ENCODE measurements around the gene NOCT.
"Not testable (repeated sequence)": the region's sequence is repeated elsewhere in the genome, so short reads cannot be mapped to it uniquely, and the experiment has no call there.

Gene NOCT

DNA sequence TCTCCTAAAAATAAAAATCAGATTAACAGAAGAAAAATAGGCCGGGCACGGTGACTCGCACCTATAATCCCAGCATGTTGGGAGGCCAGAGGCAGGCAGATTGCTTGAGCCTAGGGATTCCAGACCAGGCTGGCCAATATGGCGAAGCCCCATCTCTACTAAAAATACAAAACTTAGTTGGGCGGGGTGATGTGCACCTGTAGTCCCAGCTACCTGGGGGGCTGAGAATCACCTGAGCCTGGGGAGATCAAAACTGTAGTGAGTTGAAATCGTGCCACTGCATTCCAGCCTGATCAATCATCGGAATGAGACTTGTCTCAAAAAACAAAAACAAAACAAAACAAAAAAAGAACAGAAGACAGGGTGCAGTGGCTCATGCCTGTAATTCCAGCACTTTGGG is 32.8 kb upstream of the NOCT start:
- Histone ChIP-seq H3K9me3 (ENCODE audit: control insufficient read depth, low read length) (no peaks in the 10 kb centered on the region), H3K27ac (ENCODE audit: insufficient read depth, low read depth, low read length, poor library complexity, severe bottlenecking) (no peak overlapping the region), H3K27me3 (ENCODE audit: control insufficient read depth, insufficient read depth, low read length, poor library complexity, severe bottlenecking) (no peaks in the 10 kb centered on the region), H3K36me3 (ENCODE audit: control insufficient read depth, insufficient read depth, low read length) (no peaks in the 10 kb centered on the region), H3K4me1 (ENCODE audit: control insufficient read depth, insufficient read depth, low read length) (peaks cover 1% of the 10 kb centered on the region), H3K4me3 (ENCODE audit: insufficient read depth, low read depth, low read length) (no peak overlapping the region)
- WGBS, 2 experiments, result 88 to 93% methylated on average over 7 of the region's 7 CpGs

DNA sequence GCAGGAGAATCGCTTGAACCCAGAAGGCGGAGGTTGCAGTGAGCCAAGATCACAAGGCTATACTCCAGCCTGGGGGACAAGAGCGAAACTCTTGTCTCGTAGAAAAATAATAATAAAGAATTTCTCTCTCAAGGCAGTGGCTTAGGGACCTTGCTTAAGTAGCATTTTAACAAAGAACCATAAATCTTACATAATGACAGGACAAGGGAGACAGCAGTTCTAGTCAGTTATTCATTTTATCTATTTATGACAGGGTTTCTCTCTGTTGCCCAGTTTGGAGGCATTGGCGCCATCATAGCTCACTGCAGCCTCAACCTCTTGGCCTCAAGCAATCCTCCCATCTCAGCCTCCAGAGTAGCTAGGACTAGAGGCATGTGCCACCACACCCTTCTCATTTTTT is 31.9 kb upstream of the NOCT start:
- 90 to 95% methylated on average over 5 of the region's 5 CpGs for WGBS, 2 experiments
- H3K4me1 ChIP-seq (ENCODE audit: control insufficient read depth, insufficient read depth, low read length), result no peaks in the 10 kb centered on the region
- no peak overlapping the region for H3K4me3 ChIP-seq (ENCODE audit: insufficient read depth, low read depth, low read length)
- no peaks in the 10 kb centered on the region for H3K27me3 ChIP-seq (ENCODE audit: control insufficient read depth, insufficient read depth, low read length, poor library complexity, severe bottlenecking)
- H3K36me3 ChIP-seq (ENCODE audit: control insufficient read depth, insufficient read depth, low read length), result no peaks in the 10 kb centered on the region
- H3K9me3 ChIP-seq (ENCODE audit: control insufficient read depth, low read length), result no peaks in the 10 kb centered on the region
- no peak overlapping the region for H3K27ac ChIP-seq (ENCODE audit: insufficient read depth, low read depth, low read length, poor library complexity, severe bottlenecking)

DNA sequence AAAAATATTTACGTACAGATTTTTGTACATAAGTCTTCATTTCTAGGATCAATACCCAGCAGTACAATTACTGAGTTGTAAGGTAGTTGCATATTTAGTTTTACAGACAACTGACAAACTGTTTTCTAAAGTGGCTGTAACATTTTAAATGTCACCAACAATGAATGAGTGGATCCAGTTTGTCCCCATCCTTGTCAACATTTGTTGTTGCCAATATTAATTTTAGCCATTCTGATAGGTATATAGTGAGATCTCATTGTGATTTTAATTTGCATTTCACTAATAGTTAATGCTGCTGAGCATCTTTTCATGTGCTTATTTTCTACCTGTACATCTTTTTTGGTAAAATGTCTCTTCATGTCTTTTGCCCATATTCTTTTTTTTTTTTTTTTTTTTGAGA is 30.9 kb upstream of the NOCT start:
- Histone ChIP-seq H3K9me3 (ENCODE audit: control insufficient read depth, low read length) (no peaks in the 10 kb centered on the region), H3K27me3 (ENCODE audit: control insufficient read depth, insufficient read depth, low read length, poor library complexity, severe bottlenecking) (no peaks in the 10 kb centered on the region), H3K4me1 (ENCODE audit: control insufficient read depth, insufficient read depth, low read length) (no peaks in the 10 kb centered on the region), H3K36me3 (ENCODE audit: control insufficient read depth, insufficient read depth, low read length) (no peaks in the 10 kb centered on the region), H3K27ac (ENCODE audit: insufficient read depth, low read depth, low read length, poor library complexity, severe bottlenecking) (no peak overlapping the region), H3K4me3 (ENCODE audit: insufficient read depth, low read depth, low read length) (no peak overlapping the region)
- 100% methylated on average over 1 of the region's 1 CpG; no CpG with 5 or more reads in 1 of the 2 experiments for WGBS, 2 experiments

DNA sequence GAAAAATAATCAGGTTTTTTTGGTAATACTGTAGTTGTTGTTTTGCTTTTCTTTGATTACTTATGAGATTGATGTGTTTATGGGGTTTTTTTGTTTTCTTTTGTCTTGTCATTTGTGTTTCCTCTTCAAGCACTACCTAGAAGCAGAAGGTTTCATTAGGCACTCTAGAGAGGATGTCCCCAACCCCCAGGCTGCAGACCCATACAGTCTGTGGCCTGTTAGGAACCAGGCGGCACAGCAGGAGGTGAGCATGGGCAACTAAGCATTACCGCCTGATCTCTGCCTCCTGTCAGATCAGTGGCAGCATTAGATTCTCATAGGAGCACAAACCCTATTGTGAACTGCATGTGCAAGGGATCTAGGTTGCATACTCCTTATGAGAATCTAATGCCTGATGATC is 22.9 kb upstream of the NOCT start:
- no peaks in the 10 kb centered on the region for H3K9me3 ChIP-seq (ENCODE audit: control insufficient read depth, low read length)
- H3K4me1 ChIP-seq (ENCODE audit: control insufficient read depth, insufficient read depth, low read length), result no peaks in the 10 kb centered on the region
- H3K4me3 ChIP-seq (ENCODE audit: insufficient read depth, low read depth, low read length), result no peak overlapping the region
- H3K36me3 ChIP-seq (ENCODE audit: control insufficient read depth, insufficient read depth, low read length), result no peaks in the 10 kb centered on the region
- 88 to 92% methylated on average over 2 of the region's 2 CpGs for WGBS, 2 experiments
- H3K27ac ChIP-seq (ENCODE audit: insufficient read depth, low read depth, low read length, poor library complexity, severe bottlenecking), result no peak overlapping the region
- no peaks in the 10 kb centered on the region for H3K27me3 ChIP-seq (ENCODE audit: control insufficient read depth, insufficient read depth, low read length, poor library complexity, severe bottlenecking)

DNA sequence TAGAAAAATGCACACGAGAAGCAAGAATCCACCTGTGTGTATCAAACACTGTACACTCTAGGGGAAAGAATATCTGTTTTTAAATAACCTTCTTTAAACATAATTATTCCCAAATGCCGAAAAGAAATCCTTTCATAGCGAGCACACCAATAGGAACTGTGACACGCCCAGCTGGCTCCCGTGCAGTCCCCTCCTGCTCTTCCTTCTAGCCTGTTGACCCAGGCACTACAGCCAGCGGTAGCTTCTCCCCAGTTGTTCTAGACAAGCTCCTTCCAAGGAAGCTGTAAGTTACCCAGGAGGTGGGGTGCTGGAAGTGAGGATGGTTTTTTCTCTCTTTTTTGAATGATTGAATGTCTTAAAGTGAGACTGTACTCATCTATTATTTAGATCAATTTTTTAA is 19.5 kb upstream of the NOCT start:
- no peak overlapping the region for H3K27ac ChIP-seq (ENCODE audit: insufficient read depth, low read depth, low read length, poor library complexity, severe bottlenecking)
- H3K27me3 ChIP-seq (ENCODE audit: control insufficient read depth, insufficient read depth, low read length, poor library complexity, severe bottlenecking), result no peaks in the 10 kb centered on the region
- WGBS, 2 experiments, result 78 to 84% methylated on average over 6 of the region's 6 CpGs
- H3K9me3 ChIP-seq (ENCODE audit: control insufficient read depth, low read length), result no peaks in the 10 kb centered on the region
- no peaks in the 10 kb centered on the region for H3K4me1 ChIP-seq (ENCODE audit: control insufficient read depth, insufficient read depth, low read length)
- H3K4me3 ChIP-seq (ENCODE audit: insufficient read depth, low read depth, low read length), result no peak overlapping the region
- no peaks in the 10 kb centered on the region for H3K36me3 ChIP-seq (ENCODE audit: control insufficient read depth, insufficient read depth, low read length)

DNA sequence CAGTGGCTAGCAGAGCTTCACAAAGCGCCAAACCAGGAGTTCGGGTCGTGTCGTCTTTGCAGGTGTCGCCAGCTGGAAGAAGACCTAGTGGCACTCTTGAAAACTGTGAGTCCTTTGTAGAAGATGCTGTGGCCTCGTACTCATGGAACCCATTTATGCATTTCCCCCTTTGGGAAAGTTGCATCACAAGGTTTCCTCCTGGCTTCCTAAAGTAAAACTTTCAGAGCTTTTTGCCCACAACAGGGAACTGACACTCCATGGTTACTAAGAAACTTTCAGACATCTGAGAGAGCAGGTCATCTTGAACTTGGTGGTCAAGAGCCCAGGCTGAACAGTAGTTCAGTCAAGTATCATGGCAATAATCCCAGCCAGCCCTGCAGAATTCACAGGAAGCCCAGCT is 15.9 kb upstream of the NOCT start:
- Histone ChIP-seq H3K9me3 (ENCODE audit: control insufficient read depth, low read length) (no peaks in the 10 kb centered on the region), H3K36me3 (ENCODE audit: control insufficient read depth, insufficient read depth, low read length) (no peaks in the 10 kb centered on the region), H3K4me1 (ENCODE audit: control insufficient read depth, insufficient read depth, low read length) (no peaks in the 10 kb centered on the region), H3K4me3 (ENCODE audit: insufficient read depth, low read depth, low read length) (no peak overlapping the region), H3K27ac (ENCODE audit: insufficient read depth, low read depth, low read length, poor library complexity, severe bottlenecking) (no peak overlapping the region), H3K27me3 (ENCODE audit: control insufficient read depth, insufficient read depth, low read length, poor library complexity, severe bottlenecking) (no peaks in the 10 kb centered on the region)
- WGBS, 2 experiments, result 94 to 96% methylated on average over 6 of the region's 6 CpGs

DNA sequence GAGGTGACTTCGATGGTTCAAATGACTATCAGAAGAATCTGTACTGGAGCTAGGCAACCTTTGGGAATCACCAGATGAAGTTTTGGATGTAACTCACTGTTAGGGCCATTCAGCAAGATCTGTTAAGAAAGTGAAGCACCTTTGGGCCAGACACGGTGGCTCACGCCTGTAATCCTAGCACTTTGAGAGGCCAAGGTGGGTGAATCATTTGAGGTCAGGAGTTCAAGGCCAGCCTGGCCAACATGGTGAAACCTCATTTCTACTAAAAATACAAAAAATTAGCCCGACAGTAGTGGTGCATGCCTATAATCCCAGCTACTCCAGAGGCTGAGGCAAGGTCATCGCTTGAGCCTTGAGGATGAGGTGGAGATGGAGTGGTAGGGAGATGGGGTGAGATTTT is 15.4 kb upstream of the NOCT start:
- H3K4me1 ChIP-seq (ENCODE audit: control insufficient read depth, insufficient read depth, low read length), result not testable (repeated sequence)
- 90 to 94% methylated on average over 5 of the region's 5 CpGs for WGBS, 2 experiments

DNA sequence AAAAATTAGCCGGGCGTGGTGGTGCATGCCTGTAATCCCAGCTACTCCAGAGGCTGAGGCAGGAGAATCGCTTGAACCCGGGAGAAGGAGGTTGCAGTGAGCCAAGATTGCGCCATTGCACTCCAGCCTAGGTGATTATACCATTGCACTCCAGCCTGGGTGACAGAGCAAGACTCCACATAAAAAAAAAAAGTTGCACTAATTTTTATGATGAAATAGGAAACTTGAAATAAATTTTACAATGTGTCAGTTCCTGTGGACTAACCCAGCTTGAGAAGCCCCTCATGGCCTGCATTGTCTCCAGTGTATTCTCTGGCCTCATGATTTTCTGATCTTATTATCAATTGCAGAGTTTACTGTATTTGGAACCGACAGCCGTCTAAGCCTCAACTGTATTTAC is 14.2 kb upstream of the NOCT start:
- H3K27ac ChIP-seq (ENCODE audit: insufficient read depth, low read depth, low read length, poor library complexity, severe bottlenecking); H3K36me3 ChIP-seq (ENCODE audit: control insufficient read depth, insufficient read depth, low read length); H3K4me1 ChIP-seq (ENCODE audit: control insufficient read depth, insufficient read depth, low read length); H3K4me3 ChIP-seq (ENCODE audit: insufficient read depth, low read depth, low read length); H3K27me3 ChIP-seq (ENCODE audit: control insufficient read depth, insufficient read depth, low read length, poor library complexity, severe bottlenecking); H3K9me3 ChIP-seq (ENCODE audit: control insufficient read depth, low read length): not testable (repeated sequence)
- WGBS, 2 experiments, result 96% methylated on average over 5 to 7 of the region's 7 CpGs

More for the DNA sequence above, 15.4 kb upstream of the NOCT start:
- not testable (repeated sequence) for H3K4me3 ChIP-seq (ENCODE audit: insufficient read depth, low read depth, low read length); H3K27ac ChIP-seq (ENCODE audit: insufficient read depth, low read depth, low read length, poor library complexity, severe bottlenecking); H3K36me3 ChIP-seq (ENCODE audit: control insufficient read depth, insufficient read depth, low read length); H3K27me3 ChIP-seq (ENCODE audit: control insufficient read depth, insufficient read depth, low read length, poor library complexity, severe bottlenecking); H3K9me3 ChIP-seq (ENCODE audit: control insufficient read depth, low read length)

DNA sequence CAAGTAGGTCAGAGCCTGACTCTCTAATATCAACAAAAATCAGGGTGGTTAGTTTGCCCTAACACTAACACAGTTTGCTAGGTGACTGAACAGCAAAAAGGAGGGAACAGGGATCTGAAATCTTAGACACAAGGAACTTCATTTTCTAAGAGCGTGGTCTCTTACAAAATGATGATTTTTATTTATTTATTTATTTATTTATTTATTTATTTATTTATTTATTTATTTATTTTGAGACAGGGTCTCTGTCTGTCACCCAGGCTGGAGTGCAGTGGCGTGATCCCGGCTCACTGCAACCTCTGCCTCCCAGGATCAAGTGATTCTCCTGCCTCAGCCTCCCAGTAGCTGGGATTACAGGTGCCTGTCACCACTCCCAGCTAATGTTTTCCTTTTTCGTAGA is 11.9 kb upstream of the NOCT start:
- H3K4me1 ChIP-seq (ENCODE audit: control insufficient read depth, insufficient read depth, low read length), result not testable (repeated sequence)

DNA sequence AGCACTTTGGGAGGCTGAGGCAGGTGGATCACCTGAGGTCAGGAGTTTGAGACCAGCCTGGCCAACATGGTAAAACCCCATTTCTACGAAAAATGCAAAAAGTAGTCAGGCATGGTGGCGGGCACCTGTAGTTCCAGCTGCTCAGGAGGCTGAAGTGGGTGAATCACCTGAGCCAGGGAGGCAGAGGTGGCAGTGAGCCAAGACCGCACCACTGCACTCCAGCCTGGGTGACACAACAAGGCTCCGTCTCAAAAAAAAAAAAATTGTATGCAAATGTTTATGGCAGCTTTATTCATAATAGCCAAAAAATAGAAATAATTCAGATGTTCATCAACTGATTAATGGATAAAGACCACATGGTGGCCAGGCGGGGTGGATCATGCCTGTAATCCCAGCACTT is 9.8 kb upstream of the NOCT start:
- Histone ChIP-seq H3K27ac (ENCODE audit: insufficient read depth, low read depth, low read length, poor library complexity, severe bottlenecking) (no peak overlapping the region), H3K27me3 (ENCODE audit: control insufficient read depth, insufficient read depth, low read length, poor library complexity, severe bottlenecking) (no peaks in the 10 kb centered on the region), H3K4me1 (ENCODE audit: control insufficient read depth, insufficient read depth, low read length) (no peaks in the 10 kb centered on the region), H3K9me3 (ENCODE audit: control insufficient read depth, low read length) (no peaks in the 10 kb centered on the region), H3K36me3 (ENCODE audit: control insufficient read depth, insufficient read depth, low read length) (no peaks in the 10 kb centered on the region), H3K4me3 (ENCODE audit: insufficient read depth, low read depth, low read length) (no peak overlapping the region)
- WGBS, 2 experiments, result 90 to 95% methylated on average over 4 to 5 of the region's 5 CpGs

More for the DNA sequence above, 11.9 kb upstream of the NOCT start:
- H3K36me3 ChIP-seq (ENCODE audit: control insufficient read depth, insufficient read depth, low read length); H3K9me3 ChIP-seq (ENCODE audit: control insufficient read depth, low read length); H3K27me3 ChIP-seq (ENCODE audit: control insufficient read depth, insufficient read depth, low read length, poor library complexity, severe bottlenecking); H3K27ac ChIP-seq (ENCODE audit: insufficient read depth, low read depth, low read length, poor library complexity, severe bottlenecking); H3K4me3 ChIP-seq (ENCODE audit: insufficient read depth, low read depth, low read length): not testable (repeated sequence)
- 92 to 95% methylated on average over 3 of the region's 4 CpGs for WGBS, 2 experiments

DNA sequence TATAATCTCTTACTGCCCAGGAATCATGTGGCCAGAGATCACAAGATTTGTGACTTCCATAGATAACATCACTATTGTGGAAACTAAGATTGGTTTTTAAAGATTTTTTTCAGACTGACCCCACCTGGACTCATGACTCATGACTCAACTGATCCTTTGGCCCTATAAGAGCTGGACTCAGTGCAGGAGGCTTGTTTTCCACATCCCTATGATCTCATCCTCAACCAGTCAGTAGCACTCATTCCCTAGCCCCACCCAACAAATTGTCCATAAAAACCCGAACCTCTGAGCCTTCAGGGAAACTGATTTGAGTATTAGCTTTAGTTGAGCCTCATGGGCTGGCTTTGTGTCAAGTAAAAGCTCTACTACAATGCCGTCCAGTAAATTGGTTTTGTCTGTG is 7.9 kb upstream of the NOCT start:
- no peak overlapping the region for H3K27ac ChIP-seq (ENCODE audit: insufficient read depth, low read depth, low read length, poor library complexity, severe bottlenecking)
- 92 to 96% methylated on average over 2 of the region's 2 CpGs for WGBS, 2 experiments
- H3K4me3 ChIP-seq (ENCODE audit: insufficient read depth, low read depth, low read length), result no peak overlapping the region
- H3K9me3 ChIP-seq (ENCODE audit: control insufficient read depth, low read length), result no peaks in the 10 kb centered on the region
- H3K4me1 ChIP-seq (ENCODE audit: control insufficient read depth, insufficient read depth, low read length), result no peaks in the 10 kb centered on the region
- H3K27me3 ChIP-seq (ENCODE audit: control insufficient read depth, insufficient read depth, low read length, poor library complexity, severe bottlenecking), result no peaks in the 10 kb centered on the region
- H3K36me3 ChIP-seq (ENCODE audit: control insufficient read depth, insufficient read depth, low read length), result no peaks in the 10 kb centered on the region

All from ectodermal cell (in vitro differentiated cells).